ENCODE results near the gene SHISA4. TPM values are rescaled to one million over a fixed set of nuclear protein-coding genes. Genes with fewer than 3 reads are reported as not detected.
A peak's percentile ranks its signal among the peaks of the same experiment; 100 is the strongest.

The SHISA4 gene
- total and polyA plus RNA-seq, 3 experiments from 2014 or later, result 0.24 to 0.88 (median 0.41) TPM

- H3K9me3 ChIP-seq (ENCODE audit: low read length), result no peaks in the 10 kb centered on the region
- Mint-ChIP-seq H3K4me1 (peaks cover 5 to 12% (median 7%) of the 10 kb centered on the region in 3 donors), H3K9me3 (no peaks in the 10 kb centered on the region), H3K27ac (no peak overlapping the region), H3K4me3 (no peak overlapping the region), H3K27me3 (peaks cover 49 to 61% of the 10 kb centered on the region in 2 donors), H3K36me3 (peaks cover 0 to 7% (median 0%) of the 10 kb centered on the region in 3 donors)
- no peak overlapping the region for H3K4me3 ChIP-seq (ENCODE audit: low read length)
- CTCF ChIA-PET, result interaction anchor here (1.2 to 1.5 kb wide), 2 partner anchors 80 to 83 kb away, joined by 3 read pairs; no protein-coding TSS in a partner anchor
- H3K27me3 ChIP-seq (ENCODE audit: insufficient read depth, low read length, poor library complexity, severe bottlenecking), result peaks cover 33% of the 10 kb centered on the region
- H3K27ac ChIP-seq (ENCODE audit: low read depth, low read length), result no peak overlapping the region
- no peaks in the 10 kb centered on the region for H3K36me3 ChIP-seq (ENCODE audit: insufficient read depth, low read length)
- no peak for DNase-seq
- POLR2A ChIA-PET, result no interaction called here
- peaks cover 9% of the 10 kb centered on the region for H3K4me1 ChIP-seq (ENCODE audit: insufficient read depth, low read length)
Measured at GRCh38 chr1:201890806-201891450, 2.2 kb downstream of the SHISA4 start.

- Mint-ChIP-seq H3K9me3 (no peaks in the 10 kb centered on the region), H3K36me3 (peaks cover 0 to 7% (median 0%) of the 10 kb centered on the region in 3 donors), H3K27ac (no peak overlapping the region), H3K27me3 (peaks cover 49 to 60% of the 10 kb centered on the region in 2 donors), H3K4me3 (no peak overlapping the region), H3K4me1 (peaks cover 9 to 17% (median 11%) of the 10 kb centered on the region in 3 donors)
- no peaks in the 10 kb centered on the region for H3K9me3 ChIP-seq (ENCODE audit: low read length)
- ChIA-PET POLR2A (no interaction called here), CTCF (interaction anchor here (1.2 to 1.5 kb wide), 2 partner anchors 80 to 82 kb away, joined by 3 read pairs; no protein-coding TSS in a partner anchor)
- H3K4me3 ChIP-seq (ENCODE audit: low read length), result no peak overlapping the region
- DNase-seq, result no peak
- peaks cover 14% of the 10 kb centered on the region for H3K4me1 ChIP-seq (ENCODE audit: insufficient read depth, low read length)
- no peaks in the 10 kb centered on the region for H3K36me3 ChIP-seq (ENCODE audit: insufficient read depth, low read length)
- H3K27me3 ChIP-seq (ENCODE audit: insufficient read depth, low read length, poor library complexity, severe bottlenecking), result peaks cover 33% of the 10 kb centered on the region
- no peak overlapping the region for H3K27ac ChIP-seq (ENCODE audit: low read depth, low read length)
Measured at GRCh38 chr1:201891451-201892045, 2.9 kb downstream of the SHISA4 start.

GRCh38 chr1:201892211-201892610, 3.5 kb downstream of the SHISA4 start:
- Histone ChIP-seq H3K9me3 (ENCODE audit: low read length) (no peaks in the 10 kb centered on the region), H3K36me3 (ENCODE audit: insufficient read depth, low read length) (no peaks in the 10 kb centered on the region), H3K4me1 (ENCODE audit: insufficient read depth, low read length) (peaks cover 14% of the 10 kb centered on the region), H3K27ac (ENCODE audit: low read depth, low read length) (no peak overlapping the region), H3K4me3 (ENCODE audit: low read length) (no peak overlapping the region), H3K27me3 (ENCODE audit: insufficient read depth, low read length, poor library complexity, severe bottlenecking) (peaks cover 33% of the 10 kb centered on the region)
- no peak for DNase-seq
- Mint-ChIP-seq H3K27me3 (peaks cover 45 to 53% of the 10 kb centered on the region in 2 donors), H3K9me3 (no peaks in the 10 kb centered on the region), H3K4me3 (no peak overlapping the region), H3K4me1 (peaks cover 9 to 17% (median 11%) of the 10 kb centered on the region in 3 donors), H3K36me3 (peaks cover 0 to 7% (median 0%) of the 10 kb centered on the region in 3 donors), H3K27ac (peak overlapping the region in 1 of 8 donors; percentile 43)
- POLR2A ChIA-PET, result no interaction called here
- CTCF ChIA-PET, result interaction anchor here (1.5 kb wide), 1 partner anchor 79 kb away, joined by 3 read pairs; no protein-coding TSS in a partner anchor

- POLR2A ChIA-PET, result interaction anchor here (0.7 kb wide), 1 partner anchor 11 kb away, joined by 3 read pairs; no protein-coding TSS in a partner anchor
- H3K9me3 ChIP-seq (ENCODE audit: low read length), result no peaks in the 10 kb centered on the region
- no peak for DNase-seq
- H3K4me1 Mint-ChIP-seq, result peaks cover 9 to 12% (median 11%) of the 10 kb centered on the region in 3 donors
- no peaks in the 10 kb centered on the region for H3K9me3 Mint-ChIP-seq
- H3K27me3 ChIP-seq (ENCODE audit: insufficient read depth, low read length, poor library complexity, severe bottlenecking), result peaks cover 24% of the 10 kb centered on the region
- no peaks in the 10 kb centered on the region for H3K36me3 ChIP-seq (ENCODE audit: insufficient read depth, low read length)
- CTCF ChIA-PET, result interaction anchor here (1.0 to 3.6 kb wide), 4 partner anchors 11 to 89 kb away, joined by 3 to 45 read pairs (median 4); partner anchors contain the start of gene RNPEP
- no peak overlapping the region for H3K4me3 ChIP-seq (ENCODE audit: low read length)
- H3K4me1 ChIP-seq (ENCODE audit: insufficient read depth, low read length), result peaks cover 14% of the 10 kb centered on the region
- H3K27me3 Mint-ChIP-seq, result peaks cover 37 to 43% of the 10 kb centered on the region in 2 donors
- no peak overlapping the region for H3K4me3 Mint-ChIP-seq
- peaks cover 0 to 7% (median 0%) of the 10 kb centered on the region in 3 donors for H3K36me3 Mint-ChIP-seq
- no peak overlapping the region for H3K27ac Mint-ChIP-seq
- H3K27ac ChIP-seq (ENCODE audit: low read depth, low read length), result no peak overlapping the region
Measured at GRCh38 chr1:201893431-201893830, 4.7 kb downstream of the SHISA4 start.

GRCh38 chr1:201894343-201895119, 5.8 kb downstream of the SHISA4 start:
- peak overlapping the region in 1 of 8 donors; percentile 57 for H3K27ac Mint-ChIP-seq
- Histone ChIP-seq H3K4me3 (ENCODE audit: low read length) (no peak overlapping the region), H3K27me3 (ENCODE audit: insufficient read depth, low read length, poor library complexity, severe bottlenecking) (peaks cover 16% of the 10 kb centered on the region), H3K27ac (ENCODE audit: low read depth, low read length) (no peak overlapping the region), H3K9me3 (ENCODE audit: low read length) (no peaks in the 10 kb centered on the region), H3K36me3 (ENCODE audit: insufficient read depth, low read length) (no peaks in the 10 kb centered on the region), H3K4me1 (ENCODE audit: insufficient read depth, low read length) (peaks cover 8% of the 10 kb centered on the region)
- DNase-seq, result no peak
- no peak overlapping the region for H3K4me3 Mint-ChIP-seq
- ChIA-PET POLR2A (no interaction called here), CTCF (interaction anchor here (1.0 to 3.6 kb wide), 7 partner anchors 12 to 78 kb away, joined by 3 to 48 read pairs (median 7); no protein-coding TSS in a partner anchor)
- H3K27me3 Mint-ChIP-seq, result peaks cover 35 to 45% of the 10 kb centered on the region in 2 donors
- H3K9me3 Mint-ChIP-seq, result no peaks in the 10 kb centered on the region
- H3K4me1 Mint-ChIP-seq, result peaks cover 8 to 10% (median 9%) of the 10 kb centered on the region in 3 donors
- H3K36me3 Mint-ChIP-seq, result peaks cover 0 to 7% (median 0%) of the 10 kb centered on the region in 3 donors

GRCh38 chr1:201895120-201895665, 6.5 kb downstream of the SHISA4 start:
- Histone ChIP-seq H3K4me1 (ENCODE audit: insufficient read depth, low read length) (peaks cover 5% of the 10 kb centered on the region), H3K27me3 (ENCODE audit: insufficient read depth, low read length, poor library complexity, severe bottlenecking) (peaks cover 11% of the 10 kb centered on the region), H3K4me3 (ENCODE audit: low read length) (no peak overlapping the region), H3K27ac (ENCODE audit: low read depth, low read length) (no peak overlapping the region), H3K36me3 (ENCODE audit: insufficient read depth, low read length) (no peaks in the 10 kb centered on the region), H3K9me3 (ENCODE audit: low read length) (no peaks in the 10 kb centered on the region)
- Mint-ChIP-seq H3K36me3 (peaks cover 0 to 6% (median 0%) of the 10 kb centered on the region in 3 donors), H3K27me3 (peaks cover 33 to 45% of the 10 kb centered on the region in 2 donors), H3K4me1 (peaks cover 5 to 8% (median 7%) of the 10 kb centered on the region in 3 donors), H3K27ac (peak overlapping the region in 1 of 8 donors; percentile 57), H3K4me3 (no peak overlapping the region), H3K9me3 (no peaks in the 10 kb centered on the region)
- DNase-seq, result no peak
- ChIA-PET POLR2A (interaction anchor here (0.6 kb wide), 1 partner anchor 80 kb away, joined by 3 read pairs; no protein-coding TSS in a partner anchor), CTCF (interaction anchor here (0.8 to 3.6 kb wide), 20 partner anchors 9 to 382 kb away, joined by 3 to 48 read pairs (median 8); partner anchors contain the start of gene RNPEP)
